ENCODE measurements around the gene HLTF.

- no peak for TF ChIP-seq TAF1 (IDR thresholded peaks at IDR 0.05; ENCODE audit: borderline replicate concordance, low read depth, low read length)
- no peak for TF ChIP-seq POLR2AphosphoS5 (IDR thresholded peaks at IDR 0.05; ENCODE audit: low read depth, low read length)
- no peak for TF ChIP-seq POLR2A (IDR thresholded peaks at IDR 0.05; ENCODE audit: low read depth, low read length)
Measured at GRCh38 chr3:149115114-149115513, 28.8 kb upstream of the HLTF start.

Data from GM12892 (cell line).